IMR-90 (cell line): ENCODE measurements around the gene PPM1L. TPM values are rescaled to one million over a fixed set of nuclear protein-coding genes. Genes with fewer than 3 reads are reported as not detected.

Experiments used
- ATAC-seq: fragments of 200-7000 bp; cut with Tn5 transposase; 2 replicates; pipeline ENCODE4 v1.9.1; 2020; ENCODE audit warnings: low read depth, mild to moderate bottlenecking, moderate library complexity
- BruUV-seq: library from RNA; stranded (reverse); fragments of 400-500 nt; replicated peaks from 2 replicates; lab custom pipeline; 2021; lab: Mats Ljungman, UMichigan
- CTCF ChIA-PET: fragments of 300-600 bp; formaldehyde crosslinking; extraction: SDS; loops from one replicate; lab custom pipeline; 2021; ENCODE audit warnings: antibody characterized with exemption; lab: Yijun Ruan, JAX
- POLR2A ChIA-PET: fragments of 300-600 bp; sonication (Branson Sonifier 250); formaldehyde crosslinking; loops from one replicate; lab custom pipeline; 2022; ENCODE audit warnings: antibody characterized with exemption; ENCODE audit not compliant: unreplicated experiment; lab: Charles Lee
- DNase-seq: peaks from one replicate; pipeline ENCODE4 v3.0.0; 2013
- H2AFZ ChIP-seq: replicated peaks from 2 replicates; pipeline ENCODE3; 2013; ENCODE audit warnings: low read length, mild to moderate bottlenecking; ENCODE audit not compliant: poor library complexity
- H2AK5ac ChIP-seq: 2 replicates; pipeline ENCODE4 v1.6.1; 2013; ENCODE audit warnings: low read depth, low read length, inconsistent platforms
- H2AK9ac ChIP-seq: replicated peaks from 2 replicates; pipeline ENCODE3; 2013; ENCODE audit warnings: mild to moderate bottlenecking, low read depth, low read length, moderate library complexity; ENCODE audit not compliant: poor library complexity
- H2BK120ac ChIP-seq: 2 replicates; pipeline ENCODE4 v1.6.1; 2013; ENCODE audit warnings: low read depth, low read length, inconsistent platforms
- H2BK15ac ChIP-seq: 3 replicates; pipeline ENCODE4 v1.6.1; 2013; ENCODE audit warnings: low read depth, low read length, inconsistent platforms
- H2BK20ac ChIP-seq: 2 replicates; pipeline ENCODE4 v1.6.1; 2013; ENCODE audit warnings: low read depth, mild to moderate bottlenecking, inconsistent platforms, low read length, moderate library complexity
- H2BK5ac ChIP-seq: 2 replicates; pipeline ENCODE4 v1.6.1; 2013; ENCODE audit warnings: mild to moderate bottlenecking, low read depth, low read length, inconsistent platforms; ENCODE audit not compliant: poor library complexity, severe bottlenecking
- H3K14ac ChIP-seq: replicated peaks from 2 replicates; pipeline ENCODE4 v1.6.1; 2013; ENCODE audit warnings: low read depth, low read length, inconsistent platforms
- H3K18ac ChIP-seq: 2 replicates; pipeline ENCODE4 v1.6.1; 2013; ENCODE audit warnings: low read depth, low read length, control low read depth
- H3K23ac ChIP-seq: 2 replicates; pipeline ENCODE4 v1.6.1; 2013; ENCODE audit warnings: low read depth, low read length, inconsistent platforms
- H3K27ac ChIP-seq: 2 replicates; pipeline ENCODE4 v1.5.1; 2013; ENCODE audit warnings: mild to moderate bottlenecking, control low read depth, low read length; ENCODE audit not compliant: insufficient read depth
- H3K27me3 ChIP-seq: 2 replicates; pipeline ENCODE4 v1.6.1; 2013; ENCODE audit warnings: low read length; ENCODE audit not compliant: control insufficient read depth, insufficient read depth
- H3K36me3 ChIP-seq: 2 replicates; pipeline ENCODE4 v1.6.1; 2013; ENCODE audit warnings: low read length, mixed read lengths; ENCODE audit not compliant: control insufficient read depth, insufficient read depth
- H3K4ac ChIP-seq: 2 replicates; pipeline ENCODE4 v1.6.1; 2013; ENCODE audit warnings: low read depth, low read length, inconsistent platforms
- H3K4me1 ChIP-seq: 2 replicates; pipeline ENCODE4 v1.6.1; 2013; ENCODE audit warnings: low read length, mixed read lengths; ENCODE audit not compliant: control insufficient read depth, insufficient read depth
- H3K4me2 ChIP-seq: 2 replicates; pipeline ENCODE4 v1.6.1; 2013; ENCODE audit warnings: low read depth, mild to moderate bottlenecking, control low read depth, low read length, moderate library complexity
- H3K4me3 ChIP-seq: 2 replicates; pipeline ENCODE4 v1.5.1; 2013; ENCODE audit warnings: low read depth, mild to moderate bottlenecking, control low read depth, low read length, moderate library complexity; ENCODE audit not compliant: insufficient read depth
- H3K56ac ChIP-seq: 2 replicates; pipeline ENCODE4 v1.6.1; 2013; ENCODE audit warnings: low read length, inconsistent platforms; ENCODE audit not compliant: insufficient read depth; ENCODE audit errors: extremely low read depth
- H3K79me1 ChIP-seq, 2 experiments: 2 replicates each; pipeline ENCODE4 v1.6.1; 2013; ENCODE audit warnings: low read length in 2 of 2, inconsistent platforms in 1 of 2, low read depth in 1 of 2
- H3K9ac ChIP-seq: 2 replicates; pipeline ENCODE4 v1.6.1; 2013; ENCODE audit warnings: low read depth, low read length, control low read depth
- H3K9me1 ChIP-seq: 2 replicates; pipeline ENCODE4 v1.6.1; 2013; ENCODE audit warnings: low read length, inconsistent platforms; ENCODE audit not compliant: insufficient read depth
- H3K9me3 ChIP-seq: 2 replicates; pipeline ENCODE4 v1.6.1; 2013; ENCODE audit warnings: low read length; ENCODE audit not compliant: control insufficient read depth, insufficient read depth
- H4K20me1 ChIP-seq: 2 replicates; pipeline ENCODE4 v1.6.1; 2013; ENCODE audit warnings: low read length, inconsistent platforms; ENCODE audit not compliant: insufficient read depth
- H4K5ac ChIP-seq: 2 replicates; pipeline ENCODE4 v1.6.1; 2013; ENCODE audit warnings: mild to moderate bottlenecking, low read depth, low read length, control low read depth
- H4K8ac ChIP-seq, 2 experiments: 2 replicates each; pipeline ENCODE4 v1.6.1; 2013; ENCODE audit warnings: low read depth in 2 of 2, low read length in 2 of 2, control low read depth in 1 of 2, inconsistent platforms in 1 of 2
- H4K91ac ChIP-seq: 2 replicates; pipeline ENCODE4 v1.6.1; 2013; ENCODE audit warnings: low read depth, low read length, inconsistent platforms; ENCODE audit not compliant: insufficient read depth
- BHLHE40 ChIP-seq: fragments of 150-350 bp; IDR thresholded peaks from 2 replicates; pipeline ENCODE4 v1.6.1; 2016; ENCODE audit warnings: mild to moderate bottlenecking, low read depth, low read length
- CEBPB ChIP-seq: IDR thresholded peaks from 2 replicates; pipeline ENCODE4 v1.6.1; 2012; ENCODE audit warnings: low read depth, low read length, improper control_type of control experiment
- CHD1 ChIP-seq: IDR thresholded peaks from 2 replicates; pipeline ENCODE4 v1.6.1; 2012; ENCODE audit warnings: low read depth, low read length, improper control_type of control experiment
- CTCF ChIP-seq: conservative IDR thresholded peaks from 2 replicates; pipeline ENCODE4 v1.5.1; 2012; ENCODE audit warnings: mild to moderate bottlenecking, low read depth, low read length, improper control_type of control experiment
- ELK1 ChIP-seq: fragments of 150-350 bp; IDR thresholded peaks from 2 replicates; pipeline ENCODE4 v1.6.1; 2016; ENCODE audit warnings: low read depth, mild to moderate bottlenecking, low read length, moderate library complexity, borderline replicate concordance
- FOS ChIP-seq: fragments of 150-350 bp; IDR thresholded peaks from 2 replicates; pipeline ENCODE4 v1.6.1; 2016; ENCODE audit warnings: low read depth, low read length
- MAFK ChIP-seq: IDR thresholded peaks from 2 replicates; pipeline ENCODE4 v1.6.1; 2012; ENCODE audit warnings: low read depth, low read length, improper control_type of control experiment
- MAZ ChIP-seq: IDR thresholded peaks from 2 replicates; pipeline ENCODE4 v1.6.1; 2012; ENCODE audit warnings: low read depth, mild to moderate bottlenecking, low read length, improper control_type of control experiment, moderate library complexity, borderline replicate concordance
- MXI1 ChIP-seq: IDR thresholded peaks from 2 replicates; pipeline ENCODE4 v1.6.1; 2012; ENCODE audit warnings: low read depth, mild to moderate bottlenecking, low read length, moderate library complexity, borderline replicate concordance
- NFE2L2 ChIP-seq: fragments of 150-350 bp; IDR thresholded peaks from 2 replicates; pipeline ENCODE4 v1.6.1; 2016; ENCODE audit warnings: low read depth, mild to moderate bottlenecking, low read length
- POLR2A ChIP-seq: IDR thresholded peaks from 2 replicates; pipeline ENCODE4 v1.6.1; 2012; ENCODE audit warnings: mild to moderate bottlenecking, low read depth, low read length
- RAD21 ChIP-seq: IDR thresholded peaks from 2 replicates; pipeline ENCODE4 v1.6.1; 2012; ENCODE audit warnings: low read length, improper control_type of control experiment
- RCOR1 ChIP-seq: IDR thresholded peaks from 2 replicates; pipeline ENCODE4 v1.6.1; 2012; ENCODE audit warnings: mild to moderate bottlenecking, low read length, improper control_type of control experiment; ENCODE audit not compliant: insufficient replicate concordance
- RFX5 ChIP-seq: IDR thresholded peaks from 2 replicates; pipeline ENCODE4 v1.8.0; 2012; ENCODE audit warnings: low read depth, mild to moderate bottlenecking, low read length, moderate library complexity
- SMC3 ChIP-seq: fragments of 150-350 bp; IDR thresholded peaks from 2 replicates; pipeline ENCODE4 v1.6.1; 2016; ENCODE audit warnings: low read depth, mild to moderate bottlenecking, antibody characterized with exemption, low read length, moderate library complexity
- USF2 ChIP-seq: fragments of 150-350 bp; IDR thresholded peaks from 2 replicates; pipeline ENCODE4 v1.6.1; 2017; ENCODE audit warnings: mild to moderate bottlenecking, antibody characterized with exemption, low read length, low read depth
- WGBS, 2 experiments: methylation state at CpG; one replicate each; pipeline versions ENCODE4 v1.1.5 to v1.1.7; 2013; ENCODE audit warnings: missing lambda C conversion rate in 2 of 2; ENCODE audit not compliant: insufficient read length in 1 of 2; ENCODE audit errors: extremely low coverage in 2 of 2; 5-methylcytosine and 5-hydroxymethylcytosine counted together
- dilution Hi-C: fragments of 300-500 bp; cut with HindIII; formaldehyde crosslinking; loops from one replicate; pipeline ENCODE4 v1.14.3; 2018; ENCODE audit warnings: low sequenced_read_pairs; ENCODE audit not compliant: unreplicated experiment
- in situ Hi-C: fragments of 300-500 bp; cut with MboI; formaldehyde crosslinking; loops from 3 replicates; pipeline ENCODE4 v1.14.3; 2019; ENCODE audit warnings: low sequenced_read_pairs, inconsistent platforms, mixed read lengths
- intact Hi-C: fragments of 100-400 bp; cut with micrococcal nuclease; formaldehyde crosslinking; loops from 2 replicates; pipeline ENCODE4 v1.10.0; 2022
- polyA plus RNA-seq, 3 experiments: library from polyadenylated mRNA; depleted of rRNA; stranded (reverse); fragments of >200 nt; gene quantifications; 2 replicates each; pipeline ENCODE4 v1.2.3, GENCODE V29; 2012; ENCODE audit warnings: low replicate concordance in 1 of 3
- total RNA-seq: library from RNA; depleted of rRNA; stranded (reverse); fragments of >200 nt; gene quantifications from 2 replicates; pipeline ENCODE4 v1.2.3, GENCODE V29; 2012

Gene PPM1L
- total and polyA plus RNA-seq, 2 of the 4 experiments (the other 2 are of a cell fraction): 0.14 to 0.18 TPM

- Histone ChIP-seq H3K56ac (no peak overlapping the region), H3K4me2 (no peak overlapping the region), H2BK15ac (no peak overlapping the region), H3K4me1 (no peaks in the 10 kb centered on the region), H3K36me3 (no peaks in the 10 kb centered on the region), H3K9me3 (no peaks in the 10 kb centered on the region), H4K8ac (no peak overlapping the region), H2AFZ (no peak overlapping the region), H2BK120ac (no peak overlapping the region), H3K27me3 (no peaks in the 10 kb centered on the region), H3K27ac (no peak overlapping the region), H2AK9ac (no peak overlapping the region), H2AK5ac (no peak overlapping the region), H3K18ac (no peak overlapping the region), H2BK20ac (no peak overlapping the region), H3K79me1 (no peaks in the 10 kb centered on the region), H3K4me3 (no peak overlapping the region), H2BK5ac (no peak overlapping the region), H3K14ac (no peak overlapping the region), H3K9ac (no peak overlapping the region), H3K4ac (no peak overlapping the region), H3K9me1 (no peaks in the 10 kb centered on the region), H4K5ac (no peak overlapping the region), H4K91ac (no peak overlapping the region), H4K20me1 (no peaks in the 10 kb centered on the region), H3K23ac (no peak overlapping the region)
- intact Hi-C loops (no loop called here), in situ Hi-C loops (no loop called here), dilution Hi-C loops (no loop called here)
- ChIA-PET POLR2A (no interaction called here), CTCF (no interaction called here)
- ATAC-seq: no peak
- TF ChIP-seq SMC3: no peak
- no peak for TF ChIP-seq RCOR1
- TF ChIP-seq FOS: no peak
- TF ChIP-seq MAZ: no peak
- no peak for TF ChIP-seq MAFK
- TF ChIP-seq RFX5: no peak
- TF ChIP-seq RAD21: no peak
- TF ChIP-seq CHD1: no peak
- no peak for TF ChIP-seq CEBPB
- TF ChIP-seq POLR2A: no peak
- no peak for TF ChIP-seq CTCF
- TF ChIP-seq BHLHE40: no peak
- no peak for TF ChIP-seq NFE2L2
- no peak for TF ChIP-seq MXI1
- no peak for TF ChIP-seq USF2
- no peak for TF ChIP-seq ELK1
- DNase-seq: no peak
- BruUV-seq: no TSS peak
- WGBS, 2 experiments: no CpG with 5 or more reads among the region's 1 CpG
Measured at GRCh38 chr3:161108840-161109239, 352.8 kb downstream of the PPM1L start.
